Esophagus squamous epithelium (tissue), 4 donors: ENCODE measurements around the gene NDUFV3.

Source experiments
- POLR2A ChIP-seq, 4 donors: fragments of 450-650 bp; IDR thresholded peaks; one replicate each; pipeline ENCODE4 v1.6.1; 2017; ENCODE audit warnings: antibody characterized with exemption in 4 of 4, mild to moderate bottlenecking in 4 of 4, moderate library complexity in 3 of 4
- TF ChIP-seq, protein P1 (sequence below), 6 experiments: fragments of 450-650 bp in 4 of 6; fragments of 200-600 bp in 2 of 6; sonication (generic) in 2 of 6; IDR thresholded peaks; one replicate each; pipeline ENCODE4 v1.5.1; 2016 to 2019; ENCODE audit warnings: antibody characterized with exemption in 6 of 6, mild to moderate bottlenecking in 4 of 6, moderate library complexity in 4 of 6

DNA sequence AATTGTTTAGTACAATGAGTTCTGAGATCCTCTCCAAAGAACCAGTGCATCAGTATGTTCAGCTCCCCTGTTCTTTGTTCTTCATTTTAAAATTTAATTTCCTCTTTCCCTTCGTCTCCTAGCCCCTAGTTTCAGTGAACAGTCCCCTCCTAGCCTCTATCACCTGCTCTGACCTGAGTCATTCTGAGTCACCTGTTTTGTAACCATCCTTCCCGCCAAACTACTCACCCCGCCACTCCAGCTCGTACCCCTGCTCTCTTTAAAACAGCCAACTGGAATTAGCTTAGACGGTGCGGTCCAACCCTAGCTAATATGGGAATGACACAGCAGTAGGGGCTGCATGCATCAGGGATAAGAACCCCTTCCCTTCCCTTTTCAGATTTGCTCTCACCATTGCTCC lies 49.1 kb downstream of the NDUFV3 start:
- TF ChIP-seq, protein P1, sequence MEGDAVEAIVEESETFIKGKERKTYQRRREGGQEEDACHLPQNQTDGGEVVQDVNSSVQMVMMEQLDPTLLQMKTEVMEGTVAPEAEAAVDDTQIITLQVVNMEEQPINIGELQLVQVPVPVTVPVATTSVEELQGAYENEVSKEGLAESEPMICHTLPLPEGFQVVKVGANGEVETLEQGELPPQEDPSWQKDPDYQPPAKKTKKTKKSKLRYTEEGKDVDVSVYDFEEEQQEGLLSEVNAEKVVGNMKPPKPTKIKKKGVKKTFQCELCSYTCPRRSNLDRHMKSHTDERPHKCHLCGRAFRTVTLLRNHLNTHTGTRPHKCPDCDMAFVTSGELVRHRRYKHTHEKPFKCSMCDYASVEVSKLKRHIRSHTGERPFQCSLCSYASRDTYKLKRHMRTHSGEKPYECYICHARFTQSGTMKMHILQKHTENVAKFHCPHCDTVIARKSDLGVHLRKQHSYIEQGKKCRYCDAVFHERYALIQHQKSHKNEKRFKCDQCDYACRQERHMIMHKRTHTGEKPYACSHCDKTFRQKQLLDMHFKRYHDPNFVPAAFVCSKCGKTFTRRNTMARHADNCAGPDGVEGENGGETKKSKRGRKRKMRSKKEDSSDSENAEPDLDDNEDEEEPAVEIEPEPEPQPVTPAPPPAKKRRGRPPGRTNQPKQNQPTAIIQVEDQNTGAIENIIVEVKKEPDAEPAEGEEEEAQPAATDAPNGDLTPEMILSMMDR (IDR thresholded peaks at IDR 0.05): no peak
- TF ChIP-seq POLR2A (IDR thresholded peaks at IDR 0.05): no peak
